ENCODE data around the gene GOLGA2.

Gene GOLGA2

GRCh38 chr9:128208946-128209669, 66.7 kb downstream of the GOLGA2 start:
- DNase-seq, result no peak

GRCh38 chr9:128208386-128208785, 67.4 kb downstream of the GOLGA2 start:
- no peak for DNase-seq

- no peak for DNase-seq
These were observed 68.6 kb downstream of the GOLGA2 start for GRCh38 chr9:128206916-128207910.

DNA sequence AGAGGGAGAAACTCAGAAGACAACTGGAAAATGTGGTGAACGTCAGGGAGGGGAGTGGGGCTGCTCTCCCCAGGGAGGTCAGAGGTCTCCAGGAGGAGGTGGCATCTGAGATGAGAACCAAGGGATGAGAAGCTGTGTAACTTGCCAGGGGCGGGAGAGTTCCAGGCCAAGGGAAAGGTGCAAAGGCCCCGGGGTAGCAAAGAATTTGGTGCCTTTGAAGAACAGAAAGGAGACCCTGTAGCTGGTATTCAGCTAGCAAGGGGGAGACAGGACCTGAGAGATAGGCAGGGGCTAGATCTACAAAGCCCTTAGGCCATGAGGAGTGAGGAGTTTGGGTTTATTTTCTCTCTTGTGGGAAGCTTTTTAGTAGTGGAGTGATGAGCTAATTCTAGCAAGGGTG, 69.3 kb downstream of the GOLGA2 start:
- DNase-seq, result no peak

Measured in OCI-M1 (cell line).